LoVo (cell line): ENCODE measurements around the gene MPHOSPH8.
"Not testable (repeated sequence)": the region's sequence is repeated elsewhere in the genome, so short reads cannot be mapped to it uniquely, and the experiment has no call there.

Experiments used
- DNase-seq: peaks from one replicate; pipeline ENCODE4 v3.0.0-alpha.2; 2016; ENCODE audit warnings: low spot score

Gene MPHOSPH8

GRCh38 chr13:19632915-19633478, 462 bp upstream of the MPHOSPH8 start:
- DNase-seq: no peak

GRCh38 chr13:19634256-19634740, 839 bp downstream of the MPHOSPH8 start:
- no peak for DNase-seq

GRCh38 chr13:19635926-19636325, 2.5 kb downstream of the MPHOSPH8 start:
- DNase-seq: not testable (repeated sequence)

DNA sequence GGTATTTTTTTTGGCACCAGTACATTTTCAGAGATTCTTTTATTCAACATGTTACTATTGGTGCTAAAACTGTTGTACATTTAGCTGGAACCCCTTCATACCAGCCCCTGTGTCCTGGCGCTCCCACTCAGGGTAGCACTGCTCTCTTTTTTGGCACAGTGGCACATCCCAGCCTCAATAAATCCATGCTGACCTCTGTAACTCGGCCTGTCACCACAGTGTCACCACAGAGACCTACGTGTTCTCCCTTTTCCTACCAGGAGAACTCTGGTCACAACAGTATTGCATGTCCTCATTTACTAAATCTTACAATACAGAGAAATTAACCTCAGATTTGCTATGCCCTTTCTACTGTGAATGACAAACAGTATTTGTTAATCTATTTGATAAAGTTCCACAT, 10.2 kb downstream of the MPHOSPH8 start:
- no peak for DNase-seq

DNA sequence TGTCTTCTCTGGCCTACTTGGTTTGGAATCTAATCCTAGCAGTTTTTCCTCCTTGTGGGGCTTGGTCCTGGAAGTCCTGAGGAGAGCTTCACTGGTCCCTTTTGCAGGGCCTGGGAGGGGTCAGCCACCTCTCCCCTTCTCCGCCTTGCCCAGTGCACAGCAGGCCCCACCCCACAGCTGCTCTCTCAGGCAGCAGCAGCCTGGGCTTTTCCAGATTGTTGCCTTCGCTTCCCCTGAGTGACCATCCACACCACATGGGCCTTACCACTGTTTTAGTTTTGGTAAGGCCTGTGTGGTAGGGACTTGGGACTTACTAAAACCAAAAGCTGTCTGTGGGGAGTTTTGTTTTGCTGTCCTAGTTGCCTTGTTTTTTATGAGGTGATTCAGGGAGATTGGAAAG, 11.5 kb downstream of the MPHOSPH8 start:
- no peak for DNase-seq

DNA sequence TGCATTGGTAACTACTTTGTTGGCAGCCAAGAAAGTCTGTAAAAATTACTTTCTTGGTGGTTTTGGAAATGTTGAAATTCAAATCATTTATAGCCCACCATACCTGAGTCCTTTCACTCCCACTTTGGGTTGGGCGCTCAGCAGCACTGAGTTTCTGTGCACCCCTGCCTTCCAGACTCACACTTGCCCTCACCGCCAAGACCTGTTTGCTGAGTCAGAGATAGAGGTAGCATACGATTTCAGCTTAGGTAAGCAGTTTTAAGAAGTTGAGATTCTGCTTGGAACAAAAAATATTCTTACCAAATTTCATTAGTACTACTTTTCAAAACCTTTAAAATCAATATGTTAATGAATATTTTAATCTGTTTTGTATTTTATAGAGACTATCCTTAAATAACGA, 12.6 kb downstream of the MPHOSPH8 start:
- no peak for DNase-seq

GRCh38 chr13:19650742-19651141, 17.3 kb downstream of the MPHOSPH8 start:
- no peak for DNase-seq

- no peak for DNase-seq
Observed at GRCh38 chr13:19657872-19658591, 24.6 kb downstream of the MPHOSPH8 start.

- no peak for DNase-seq
Observed at GRCh38 chr13:19658831-19659230, 25.4 kb downstream of the MPHOSPH8 start.

DNA sequence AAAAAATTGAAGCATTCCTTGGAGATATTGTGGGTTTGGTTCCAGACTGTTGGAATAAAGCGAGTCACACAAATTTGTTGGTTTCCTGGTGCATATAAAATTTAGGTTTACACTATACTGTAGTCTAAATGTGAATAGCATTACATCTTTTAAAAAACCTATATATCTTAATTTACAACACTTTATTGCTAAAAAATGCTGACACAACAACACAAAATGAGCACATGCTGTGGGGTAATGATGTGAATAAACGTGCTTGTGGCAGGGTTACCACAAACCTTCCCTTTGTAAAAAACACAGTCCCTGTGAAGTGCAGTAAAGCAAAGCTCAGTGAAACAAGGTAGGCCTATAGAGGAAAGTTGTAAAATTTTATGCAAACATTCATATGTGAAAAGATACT, 27.7 kb downstream of the MPHOSPH8 start:
- no peak for DNase-seq

DNA sequence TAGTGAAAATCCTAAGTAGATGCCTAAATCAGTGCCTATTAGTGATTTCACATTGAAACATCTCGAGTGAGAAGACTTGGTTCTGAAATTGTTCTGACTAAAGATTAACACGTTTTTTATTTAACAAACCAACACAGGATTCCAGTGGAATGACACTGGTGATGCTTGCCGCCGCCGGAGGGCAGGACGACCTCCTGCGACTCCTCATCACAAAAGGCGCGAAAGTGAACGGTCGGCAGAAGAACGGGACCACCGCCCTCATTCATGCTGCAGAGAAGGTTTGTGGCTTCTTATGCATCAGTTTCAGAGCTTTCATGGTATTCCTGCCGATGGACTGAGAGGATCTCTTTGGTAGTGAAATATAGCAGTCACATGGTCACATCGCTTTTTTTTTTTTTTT, 28.1 kb downstream of the MPHOSPH8 start:
- no peak for DNase-seq

DNA sequence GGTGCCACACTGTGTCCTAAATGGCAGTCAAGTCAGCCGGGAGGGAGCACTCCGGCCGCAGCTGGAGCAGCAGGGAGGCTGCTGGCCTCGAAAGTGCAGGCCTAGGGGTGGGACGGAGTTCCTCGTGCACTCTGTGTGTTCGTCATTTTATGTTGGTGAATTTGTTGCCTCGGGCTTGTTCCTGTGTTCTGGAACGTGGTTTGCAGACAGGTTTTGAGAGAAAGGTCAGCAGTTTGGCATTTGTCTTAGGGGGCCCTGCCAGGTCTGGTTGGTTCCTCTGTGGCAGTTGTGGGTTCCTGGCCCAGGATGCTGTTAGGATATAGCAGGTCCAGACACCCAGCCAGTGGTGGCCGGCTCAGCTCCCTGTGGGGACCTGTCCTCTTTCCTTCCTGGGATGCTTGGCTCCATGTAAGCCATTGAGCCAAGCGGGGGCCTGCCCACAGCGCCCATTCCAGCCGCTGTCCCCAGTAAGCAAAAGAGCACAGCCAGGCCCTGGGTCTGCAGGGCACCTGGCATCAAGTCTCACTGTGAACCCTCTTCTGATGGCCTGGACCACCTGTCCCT, 30.0 kb downstream of the MPHOSPH8 start:
- no peak for DNase-seq

DNA sequence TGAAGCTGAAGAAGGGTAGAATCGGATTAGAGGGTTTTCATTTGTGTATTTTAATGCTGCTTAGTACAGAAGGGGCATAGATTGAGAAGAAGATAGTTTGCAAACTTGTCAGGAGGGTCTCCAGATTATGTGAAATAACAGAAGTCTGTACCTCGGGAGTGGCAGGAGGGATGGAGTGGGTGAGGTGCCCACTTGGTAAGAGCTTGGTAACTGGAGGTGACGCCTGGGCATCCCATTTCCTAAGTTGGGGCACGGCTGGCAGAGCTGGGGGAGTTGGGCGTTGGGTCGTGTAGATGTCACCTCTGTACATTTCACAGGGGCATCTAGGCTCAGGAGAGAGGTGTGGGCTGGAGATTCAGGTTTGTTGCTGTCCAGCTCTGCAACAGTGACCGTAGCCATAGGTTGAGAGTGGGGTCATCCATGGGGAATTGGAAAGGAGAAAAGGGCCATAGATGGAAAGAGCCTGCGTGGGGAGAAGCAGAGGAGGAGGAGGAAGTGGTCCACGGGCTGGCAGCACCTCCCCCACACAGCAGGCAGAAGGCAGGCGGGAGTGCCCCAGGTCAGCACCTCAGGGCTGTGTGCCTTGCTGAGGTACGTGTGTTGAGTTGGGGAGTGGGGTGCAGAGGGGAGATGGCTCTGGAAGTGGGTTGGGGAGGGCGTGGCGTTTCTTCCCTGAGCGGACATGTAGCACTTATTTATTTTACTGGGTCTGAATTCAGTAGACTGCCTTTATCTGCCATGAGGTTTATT, 31.2 kb downstream of the MPHOSPH8 start:
- DNase-seq: no peak

GRCh38 chr13:19665427-19665859, 32.0 kb downstream of the MPHOSPH8 start:
- DNase-seq: no peak

DNA sequence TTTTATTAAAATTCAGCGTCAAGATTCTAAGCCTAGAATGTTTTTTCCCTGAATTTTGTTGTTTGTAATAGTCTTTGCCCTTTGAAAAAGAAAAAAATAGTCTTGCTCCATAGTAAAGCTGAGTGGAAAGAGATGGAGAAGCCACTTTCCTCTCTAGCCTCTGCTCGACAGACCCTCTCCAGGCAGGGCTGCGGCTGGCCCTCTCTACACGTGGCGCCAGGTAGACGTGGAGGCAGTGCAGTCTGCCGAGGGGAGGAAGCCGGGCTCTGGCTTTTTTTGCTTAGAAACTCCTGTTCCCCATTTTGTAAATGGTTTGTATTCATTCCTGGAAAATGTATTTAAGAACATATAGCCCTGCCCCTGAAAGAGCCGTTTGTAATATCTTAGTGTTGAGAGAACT, 35.3 kb downstream of the MPHOSPH8 start:
- no peak for DNase-seq

DNA sequence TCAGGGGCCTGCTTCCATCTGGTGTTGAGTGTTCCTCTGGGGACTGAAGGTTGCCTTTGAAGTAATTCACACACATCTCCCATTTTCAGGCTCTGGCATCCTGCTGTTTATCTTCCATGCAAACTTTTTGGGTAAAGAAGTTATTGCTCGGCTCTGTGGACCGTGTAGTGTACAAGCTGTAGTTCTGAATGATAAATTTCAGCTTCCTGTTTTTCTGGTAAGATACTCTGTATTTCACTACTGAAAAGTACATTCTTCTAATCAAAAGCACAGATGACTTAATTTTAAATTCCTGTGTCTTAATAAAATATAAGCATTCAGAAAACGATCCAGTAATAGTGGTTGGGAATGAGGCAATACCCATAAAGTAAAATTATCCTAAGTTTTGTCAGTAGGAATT, 36.7 kb downstream of the MPHOSPH8 start:
- DNase-seq: no peak

GRCh38 chr13:19672990-19673389, 39.5 kb downstream of the MPHOSPH8 start:
- DNase-seq: no peak

DNA sequence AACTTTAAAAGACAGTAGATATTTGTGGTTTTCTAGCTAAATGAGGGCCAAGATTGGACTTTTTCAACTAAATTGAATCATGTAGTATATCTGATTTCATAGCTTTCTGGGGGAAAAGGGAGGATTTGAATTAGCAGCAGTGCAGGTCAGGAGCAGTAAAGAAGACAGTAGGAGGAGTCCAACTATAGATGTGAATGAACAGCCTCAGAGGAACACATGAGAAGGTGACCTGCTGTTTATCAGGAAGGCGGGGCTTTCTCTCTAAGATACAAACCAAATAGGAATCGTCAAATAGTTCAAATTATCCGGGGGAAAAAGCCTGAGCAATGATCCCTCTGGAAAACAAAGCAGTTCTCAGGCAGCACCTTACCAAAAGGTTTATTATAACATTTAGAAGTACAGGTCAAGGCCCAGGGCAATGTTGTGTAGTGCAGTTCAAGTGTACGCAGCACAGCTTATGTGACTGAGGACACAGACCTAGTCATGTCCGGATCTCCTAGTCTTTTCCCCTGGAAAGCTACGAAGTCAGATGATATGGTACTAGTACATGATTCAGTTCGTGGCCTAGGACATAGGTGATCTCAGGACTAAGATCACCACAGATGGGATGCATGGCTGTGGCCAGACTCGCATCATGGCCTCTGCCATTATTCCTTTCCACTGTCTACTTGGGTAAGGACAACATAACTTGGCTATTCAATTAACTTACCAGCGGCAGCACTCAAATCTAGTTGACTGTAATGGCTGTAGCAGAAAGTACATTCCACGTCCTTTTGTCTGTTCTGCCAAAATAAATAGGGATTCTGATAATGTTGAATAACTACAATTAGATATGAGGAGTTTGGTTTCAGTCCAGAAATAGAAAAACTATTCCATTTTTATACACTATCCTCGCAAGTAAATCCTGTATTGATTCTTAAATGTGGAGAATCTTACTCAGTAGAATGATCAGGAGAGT, 40.3 kb downstream of the MPHOSPH8 start:
- DNase-seq: no peak

DNA sequence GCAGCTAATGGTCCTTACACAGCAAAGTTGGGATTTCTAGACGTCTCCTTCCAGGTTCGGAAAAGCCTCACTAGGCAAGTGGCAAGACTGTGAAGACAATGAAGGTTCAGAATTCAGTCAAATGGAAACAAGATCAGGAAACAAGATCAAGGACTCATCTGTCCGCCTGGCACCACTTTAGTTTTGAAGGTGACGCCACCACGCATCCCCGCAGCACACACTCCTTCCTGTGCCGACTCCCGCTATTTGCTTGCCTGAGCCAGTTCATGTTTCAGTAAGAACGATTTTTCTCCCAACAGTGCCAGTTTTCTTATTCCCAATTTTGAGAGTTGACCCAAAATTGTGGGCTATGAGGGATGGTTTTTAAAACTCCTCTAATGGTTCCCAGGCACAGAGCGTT, 41.4 kb downstream of the MPHOSPH8 start:
- no peak for DNase-seq

DNA sequence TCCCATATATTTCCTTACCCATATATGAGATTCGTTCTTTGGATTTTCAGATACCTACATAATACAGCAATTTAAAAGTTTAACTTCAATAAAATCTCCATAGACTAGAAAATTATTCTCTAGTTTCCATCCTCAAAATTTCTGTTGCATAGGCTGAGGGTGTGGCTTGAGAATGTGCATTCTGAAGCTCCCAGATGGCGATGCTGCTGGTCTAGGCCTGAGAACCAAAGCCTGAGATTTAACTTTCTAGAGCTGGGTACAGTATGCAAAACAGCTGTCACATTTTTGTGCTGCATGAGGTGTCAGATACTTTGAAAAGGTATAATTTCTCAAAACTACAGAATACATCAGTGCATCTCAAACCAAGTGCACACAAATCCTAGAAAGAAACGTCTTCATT, 42.7 kb downstream of the MPHOSPH8 start:
- no peak for DNase-seq

GRCh38 chr13:19680751-19681150, 47.3 kb downstream of the MPHOSPH8 start:
- no peak for DNase-seq

GRCh38 chr13:19681517-19681916, 48.1 kb downstream of the MPHOSPH8 start:
- no peak for DNase-seq
